ENCODE results near the gene SNX33. TPM values are rescaled to one million over a fixed set of nuclear protein-coding genes. Genes with fewer than 3 reads are reported as not detected.

SNX33 gene
- total and polyA plus RNA-seq, 2 of the 13 experiments (the other 11 are each of a cell fraction or from before 2014, with no cell fraction given), result 11.0 to 11.6 TPM

DNA sequence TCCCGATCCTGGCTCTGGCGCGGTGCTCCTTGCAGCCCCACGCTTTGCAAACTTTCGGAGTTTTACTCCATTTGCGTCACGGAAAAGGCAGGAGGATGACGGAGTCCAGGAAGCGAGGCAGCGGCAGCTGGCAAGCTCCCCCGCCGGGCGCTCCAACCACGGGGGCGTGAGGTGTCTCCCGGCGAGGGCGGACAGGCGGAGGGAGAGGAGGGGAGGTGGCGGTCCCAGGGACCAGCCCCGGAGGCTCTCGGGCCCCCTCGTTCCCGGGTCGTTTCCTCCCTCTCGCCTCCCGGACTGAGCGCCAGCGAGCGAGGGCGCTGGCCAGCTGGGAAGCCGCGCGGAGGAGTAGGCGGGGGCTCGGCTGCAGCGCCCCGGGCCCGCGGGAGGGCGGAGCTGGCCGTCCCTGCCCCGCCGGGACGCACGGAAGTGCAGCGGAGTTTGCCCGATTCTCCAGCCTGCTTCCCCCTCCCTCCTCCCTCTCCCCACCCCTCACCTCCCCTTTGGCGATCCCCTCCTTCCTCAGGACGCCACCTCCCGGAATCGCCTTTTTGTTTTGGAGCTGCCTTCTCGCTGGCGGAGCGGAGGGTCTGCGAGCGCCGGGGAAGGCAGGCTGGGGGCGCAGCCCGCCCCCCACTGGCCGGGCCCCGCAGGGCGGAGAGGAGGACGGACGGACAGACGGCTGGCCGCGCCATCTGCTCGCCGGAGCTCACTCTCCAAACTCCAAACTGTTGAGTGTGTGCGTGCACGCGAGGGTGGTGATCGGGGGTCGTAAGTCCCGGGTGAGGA lies at the start of gene SNX33 (continued):
- TF ChIP-seq, protein P1, sequence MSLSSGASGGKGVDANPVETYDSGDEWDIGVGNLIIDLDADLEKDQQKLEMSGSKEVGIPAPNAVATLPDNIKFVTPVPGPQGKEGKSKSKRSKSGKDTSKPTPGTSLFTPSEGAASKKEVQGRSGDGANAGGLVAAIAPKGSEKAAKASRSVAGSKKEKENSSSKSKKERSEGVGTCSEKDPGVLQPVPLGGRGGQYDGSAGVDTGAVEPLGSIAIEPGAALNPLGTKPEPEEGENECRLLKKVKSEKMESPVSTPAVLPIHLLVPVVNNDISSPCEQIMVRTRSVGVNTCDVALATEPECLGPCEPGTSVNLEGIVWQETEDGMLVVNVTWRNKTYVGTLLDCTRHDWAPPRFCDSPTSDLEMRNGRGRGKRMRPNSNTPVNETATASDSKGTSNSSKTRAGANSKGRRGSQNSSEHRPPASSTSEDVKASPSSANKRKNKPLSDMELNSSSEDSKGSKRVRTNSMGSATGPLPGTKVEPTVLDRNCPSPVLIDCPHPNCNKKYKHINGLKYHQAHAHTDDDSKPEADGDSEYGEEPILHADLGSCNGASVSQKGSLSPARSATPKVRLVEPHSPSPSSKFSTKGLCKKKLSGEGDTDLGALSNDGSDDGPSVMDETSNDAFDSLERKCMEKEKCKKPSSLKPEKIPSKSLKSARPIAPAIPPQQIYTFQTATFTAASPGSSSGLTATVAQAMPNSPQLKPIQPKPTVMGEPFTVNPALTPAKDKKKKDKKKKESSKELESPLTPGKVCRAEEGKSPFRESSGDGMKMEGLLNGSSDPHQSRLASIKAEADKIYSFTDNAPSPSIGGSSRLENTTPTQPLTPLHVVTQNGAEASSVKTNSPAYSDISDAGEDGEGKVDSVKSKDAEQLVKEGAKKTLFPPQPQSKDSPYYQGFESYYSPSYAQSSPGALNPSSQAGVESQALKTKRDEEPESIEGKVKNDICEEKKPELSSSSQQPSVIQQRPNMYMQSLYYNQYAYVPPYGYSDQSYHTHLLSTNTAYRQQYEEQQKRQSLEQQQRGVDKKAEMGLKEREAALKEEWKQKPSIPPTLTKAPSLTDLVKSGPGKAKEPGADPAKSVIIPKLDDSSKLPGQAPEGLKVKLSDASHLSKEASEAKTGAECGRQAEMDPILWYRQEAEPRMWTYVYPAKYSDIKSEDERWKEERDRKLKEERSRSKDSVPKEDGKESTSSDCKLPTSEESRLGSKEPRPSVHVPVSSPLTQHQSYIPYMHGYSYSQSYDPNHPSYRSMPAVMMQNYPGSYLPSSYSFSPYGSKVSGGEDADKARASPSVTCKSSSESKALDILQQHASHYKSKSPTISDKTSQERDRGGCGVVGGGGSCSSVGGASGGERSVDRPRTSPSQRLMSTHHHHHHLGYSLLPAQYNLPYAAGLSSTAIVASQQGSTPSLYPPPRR (CRISPR knock-in tag; IDR thresholded peaks at IDR 0.05; ENCODE audit: borderline replicate concordance), result 0 out of 2 replicates have a peak, but pooled peaks have one; percentile 30
- TF ChIP-seq ZNF776 (CRISPR knock-in tag; IDR thresholded peaks at IDR 0.05) (peak; percentile 69; the same call in 1 of the 2 replicates), PRDM10 (CRISPR knock-in tag; IDR thresholded peaks at IDR 0.05; ENCODE audit: low read depth) (0 out of 2 replicates have a peak, but pooled peaks have one; percentile 13), ZNF772 (CRISPR knock-in tag; IDR thresholded peaks at IDR 0.05) (peak; percentile 67; the same call in 1 of the 2 replicates), POLR2AphosphoS5 (IDR thresholded peaks at IDR 0.05; ENCODE audit: low read depth, low read length) (peak; percentile 65), ZNF841 (CRISPR knock-in tag; IDR thresholded peaks at IDR 0.05; ENCODE audit: borderline replicate concordance) (no peak), MAFF (IDR thresholded peaks at IDR 0.05; ENCODE audit: low read depth, low read length) (no peak), GMEB2 (CRISPR knock-in tag; IDR thresholded peaks at IDR 0.05; ENCODE audit: low read depth) (no peak), ZNF629 (CRISPR knock-in tag; conservative IDR thresholded peaks at IDR 0.05) (peak; percentile 15; the same call in 1 of the 2 replicates), TCF7L2 (IDR thresholded peaks at IDR 0.05; ENCODE audit: low read depth, low read length) (no peak), ZNF780A (CRISPR knock-in tag; IDR thresholded peaks at IDR 0.05) (no peak; the same call in 1 of the 2 replicates), ZNF333 (CRISPR knock-in tag; IDR thresholded peaks at IDR 0.05; ENCODE audit: borderline replicate concordance) (no peak), ZNF543 (CRISPR knock-in tag; IDR thresholded peaks at IDR 0.05) (peak; percentile 67), ZFP82 (CRISPR knock-in tag; IDR thresholded peaks at IDR 0.05; ENCODE audit: borderline replicate concordance) (peak; percentile 21; the same call in 1 of the 2 replicates), POLR2A (IDR thresholded peaks at IDR 0.05; ENCODE audit: insufficient read depth in 1 of 2, low read depth in 2 of 2, low read length in 2 of 2) (no peak; a peak in 1 of 4 replicates)
- TF ChIP-seq, protein P2, sequence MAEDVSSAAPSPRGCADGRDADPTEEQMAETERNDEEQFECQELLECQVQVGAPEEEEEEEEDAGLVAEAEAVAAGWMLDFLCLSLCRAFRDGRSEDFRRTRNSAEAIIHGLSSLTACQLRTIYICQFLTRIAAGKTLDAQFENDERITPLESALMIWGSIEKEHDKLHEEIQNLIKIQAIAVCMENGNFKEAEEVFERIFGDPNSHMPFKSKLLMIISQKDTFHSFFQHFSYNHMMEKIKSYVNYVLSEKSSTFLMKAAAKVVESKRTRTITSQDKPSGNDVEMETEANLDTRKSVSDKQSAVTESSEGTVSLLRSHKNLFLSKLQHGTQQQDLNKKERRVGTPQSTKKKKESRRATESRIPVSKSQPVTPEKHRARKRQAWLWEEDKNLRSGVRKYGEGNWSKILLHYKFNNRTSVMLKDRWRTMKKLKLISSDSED (CRISPR knock-in tag; IDR thresholded peaks at IDR 0.05), result no peak
